Smooth muscle cell (in vitro differentiated cells): Measurements from ENCODE around the gene C1orf87. TPM values are rescaled to one million over a fixed set of nuclear protein-coding genes. Genes with fewer than 3 reads are reported as not detected.

Experiments
- DNase-seq: peaks from one replicate; lab custom pipeline; 2025; ENCODE audit not compliant: unreplicated experiment; lab: John Stamatoyannopoulos, UW
- H2AFZ ChIP-seq: fragments of 200-600 bp; sonication (generic); 2 replicates; pipeline ENCODE4 v1.6.0; 2016; ENCODE audit warnings: antibody characterized with exemption, low read depth, mild to moderate bottlenecking
- H3F3A ChIP-seq: fragments of 200-600 bp; sonication (generic); 2 replicates; pipeline ENCODE4 v1.6.0; 2017; ENCODE audit warnings: antibody characterized with exemption, low read depth
- H3K27ac ChIP-seq: fragments of 200-600 bp; sonication (generic); 2 replicates; pipeline ENCODE4 v1.5.1; 2016; ENCODE audit warnings: low read depth, mild to moderate bottlenecking
- H3K27me3 ChIP-seq: fragments of 200-600 bp; sonication (generic); 2 replicates; pipeline ENCODE4 v1.6.1; 2016; ENCODE audit warnings: low read depth, mild to moderate bottlenecking
- H3K36me3 ChIP-seq: fragments of 200-600 bp; sonication (generic); 2 replicates; pipeline ENCODE4 v1.5.1; 2016; ENCODE audit warnings: low read depth
- H3K4me1 ChIP-seq: fragments of 200-600 bp; sonication (generic); 2 replicates; pipeline ENCODE4 v1.5.1; 2016; ENCODE audit warnings: low read depth
- H3K4me2 ChIP-seq: fragments of 200-600 bp; sonication (generic); 2 replicates; pipeline ENCODE4 v1.6.0; 2016; ENCODE audit warnings: mild to moderate bottlenecking
- H3K4me3 ChIP-seq: fragments of 200-600 bp; sonication (generic); 2 replicates; pipeline ENCODE4 v1.5.1; 2016; ENCODE audit warnings: mild to moderate bottlenecking
- H3K79me2 ChIP-seq: fragments of 200-600 bp; sonication (generic); 2 replicates; pipeline ENCODE4 v1.6.0; 2016; ENCODE audit warnings: low read depth, mild to moderate bottlenecking
- H3K9ac ChIP-seq: fragments of 200-600 bp; sonication (generic); 2 replicates; pipeline ENCODE4 v1.6.0; 2016; ENCODE audit warnings: low read depth
- H3K9me3 ChIP-seq: fragments of 200-600 bp; sonication (generic); replicated peaks from 2 replicates; pipeline ENCODE4 v1.5.1; 2016; ENCODE audit warnings: low read depth
- H4K20me1 ChIP-seq: fragments of 200-600 bp; sonication (generic); 2 replicates; pipeline ENCODE4 v1.6.0; 2016; ENCODE audit warnings: low read depth
- CTCF ChIP-seq: fragments of 200-600 bp; sonication (generic); IDR thresholded peaks from 2 replicates; pipeline ENCODE4 v1.5.1; 2017; ENCODE audit warnings: borderline replicate concordance, mild to moderate bottlenecking, antibody characterized with exemption; ENCODE audit not compliant: insufficient read depth, poor library complexity, severe bottlenecking
- whole genome bisulfite sequencing: methylation state at CpG from one replicate; pipeline ENCODE4 v1.1.7; 2016; ENCODE audit warnings: low lambda C conversion rate; 5-methylcytosine and 5-hydroxymethylcytosine counted together
- polyA plus RNA-seq: library from polyadenylated mRNA; unstranded; fragments of >200 nt; fragmentation: Nextera tagmentation; extraction: Ambion mirVana; gene quantifications from 2 replicates; pipeline ENCODE4 v1.2.1, GENCODE V29; 2016
- total RNA-seq: library from RNA; depleted of rRNA; stranded (reverse); fragments of >200 nt; gene quantifications from 2 replicates; pipeline ENCODE4 v1.2.3, GENCODE V29; 2014

The C1orf87 gene
- total and polyA plus RNA-seq, 2 experiments from 2014 or later, result not detected

GRCh38 chr1:59997479-59998115 is 76.0 kb downstream of the C1orf87 start:
- DNase-seq, result no peak
- no peak overlapping the region for H3K4me3 ChIP-seq
- 57% methylated on average over 2 of the region's 2 CpGs for WGBS
- no peaks in the 10 kb centered on the region for H3K9me3 ChIP-seq
- no peak overlapping the region for H3K9ac ChIP-seq
- peaks cover 38% of the 10 kb centered on the region for H3K27me3 ChIP-seq
- no peaks in the 10 kb centered on the region for H3K36me3 ChIP-seq
- H3K27ac ChIP-seq, result no peak overlapping the region
- peaks cover 19% of the 10 kb centered on the region for H3K4me1 ChIP-seq
- no peak overlapping the region for H3K4me2 ChIP-seq
- H3F3A ChIP-seq, result peaks cover 9% of the 10 kb centered on the region
- no peak overlapping the region for H2AFZ ChIP-seq
- H3K79me2 ChIP-seq, result no peaks in the 10 kb centered on the region
- H4K20me1 ChIP-seq, result no peaks in the 10 kb centered on the region
- no peak for TF ChIP-seq CTCF

GRCh38 chr1:59994302-59995198 is 79.0 kb downstream of the C1orf87 start:
- H3K27ac ChIP-seq, result peak overlapping the region; percentile 50
- H3K4me3 ChIP-seq, result no peak overlapping the region
- WGBS, result 3% methylated on average over 4 of the region's 4 CpGs
- TF ChIP-seq CTCF, result no peak
- H3K4me1 ChIP-seq, result peaks cover 17% of the 10 kb centered on the region
- H2AFZ ChIP-seq, result no peak overlapping the region
- H3K79me2 ChIP-seq, result no peaks in the 10 kb centered on the region
- no peaks in the 10 kb centered on the region for H4K20me1 ChIP-seq
- peaks cover 36% of the 10 kb centered on the region for H3K27me3 ChIP-seq
- H3K36me3 ChIP-seq, result no peaks in the 10 kb centered on the region
- peak overlapping the region; percentile 30 for H3K4me2 ChIP-seq
- H3K9ac ChIP-seq, result no peak overlapping the region
- no peak for DNase-seq
- no peaks in the 10 kb centered on the region for H3K9me3 ChIP-seq
- H3F3A ChIP-seq, result peaks cover 9% of the 10 kb centered on the region

- Histone ChIP-seq H3K4me3 (no peak overlapping the region), H3K4me2 (no peak overlapping the region), H3F3A (peaks cover 9% of the 10 kb centered on the region), H3K27me3 (peaks cover 34% of the 10 kb centered on the region), H3K9me3 (no peaks in the 10 kb centered on the region), H2AFZ (no peak overlapping the region), H4K20me1 (no peaks in the 10 kb centered on the region), H3K9ac (no peak overlapping the region), H3K4me1 (no peaks in the 10 kb centered on the region), H3K79me2 (no peaks in the 10 kb centered on the region), H3K36me3 (no peaks in the 10 kb centered on the region), H3K27ac (no peak overlapping the region)
- TF ChIP-seq CTCF, result no peak
- no peak for DNase-seq
- WGBS, result 76% methylated on average over 5 of the region's 5 CpGs
These were observed 81.3 kb downstream of the C1orf87 start for GRCh38 chr1:59992040-59992820.
